HCT116 (cell line): ENCODE results near the gene CCDC74B. TPM values are rescaled to one million over a fixed set of nuclear protein-coding genes. Genes with fewer than 3 reads are reported as not detected.
"Not testable (repeated sequence)": the region's sequence is repeated elsewhere in the genome, so short reads cannot be mapped to it uniquely, and the experiment has no call there.

Experiments
- ATAC-seq: fragments of 200-7000 bp; cut with Tn5 transposase; 2 replicates; pipeline ENCODE4 v1.9.1; 2020; ENCODE audit warnings: mild to moderate bottlenecking, moderate library complexity
- BruUV-seq: library from RNA; stranded (reverse); fragments of 400-500 nt; replicated peaks from 2 replicates; lab custom pipeline; 2021; lab: Mats Ljungman, UMichigan
- CTCF ChIA-PET: fragments of 300-600 bp; sonication (Branson Sonifier 250); formaldehyde crosslinking; loops from one replicate; lab custom pipeline; 2021; ENCODE audit warnings: antibody characterized with exemption; lab: Charles Lee
- POLR2A ChIA-PET: fragments of 300-600, 350-600 bp; sonication (Branson Sonifier 250); formaldehyde crosslinking; loops from one replicate; lab custom pipeline; 2021; ENCODE audit warnings: antibody characterized with exemption; lab: Charles Lee
- RAD21 ChIA-PET, 2 experiments: fragments of 300-600 bp; sonication (Branson Sonifier 250); formaldehyde crosslinking; loops; one replicate each; lab custom pipeline; 2023; ENCODE audit warnings: low total read pairs in 2 of 2; ENCODE audit not compliant: uncharacterized antibody in 2 of 2, unreplicated experiment in 2 of 2, low non-redundant PET in 1 of 2; lab: Charles Lee
- DNase-seq: peaks from one replicate; pipeline ENCODE4 v3.0.0-alpha.2; 2010; ENCODE audit warnings: low read depth, low spot score
- H2AFZ ChIP-seq: fragments of 200-600 bp; shearing (Covaris generic), sonication (generic); 2 replicates; pipeline ENCODE4 v1.6.1; 2017; ENCODE audit warnings: low read depth, mixed run types, mixed read lengths, antibody characterized with exemption, low read length; ENCODE audit not compliant: poor library complexity, severe bottlenecking
- H3K27ac ChIP-seq: 2 replicates; pipeline ENCODE4 v1.5.1; 2012; ENCODE audit warnings: low read depth, low read length
- H3K27me3 ChIP-seq: fragments of 200-600 bp; sonication (generic); 2 replicates; pipeline ENCODE4 v1.6.1; 2016; ENCODE audit warnings: mixed run types, low read length, mixed read lengths; ENCODE audit not compliant: insufficient read depth
- H3K36me3 ChIP-seq, 2 experiments: fragments of 200-500 bp in 1 of 2; fragments of 200-600 bp in 1 of 2; sonication (Bioruptor generic) in 1 of 2; sonication (generic) in 1 of 2; 2 replicates each; pipeline versions ENCODE4 v1.5.1 to v1.6.1; 2014 to 2016; ENCODE audit warnings: low read length in 2 of 2, inconsistent platforms in 1 of 2, mixed read lengths in 1 of 2, mixed run types in 1 of 2; ENCODE audit not compliant: insufficient read depth in 2 of 2, control insufficient read depth in 1 of 2
- H3K4me1 ChIP-seq, 2 experiments: fragments of 200-600 bp in 1 of 2; sonication (generic) in 1 of 2; 2 replicates each; pipeline versions ENCODE4 v1.5.1 to v1.6.1; 2012 to 2017; ENCODE audit warnings: low read length in 2 of 2, inconsistent platforms in 1 of 2, mild to moderate bottlenecking in 1 of 2, mixed read lengths in 1 of 2, mixed run types in 1 of 2, moderate library complexity in 1 of 2; ENCODE audit not compliant: insufficient read depth in 2 of 2, control insufficient read depth in 1 of 2
- H3K4me2 ChIP-seq: fragments of 200-600 bp; sonication (generic); 2 replicates; pipeline ENCODE4 v1.6.1; 2017; ENCODE audit warnings: mixed run types, low read length, mixed read lengths
- H3K4me3 ChIP-seq, 2 experiments: fragments of 200-600 bp in 1 of 2; sonication (generic) in 1 of 2; replicated peaks in 1 of 2; 2 replicates each; pipeline ENCODE4 v1.5.1; 2011 to 2016; ENCODE audit warnings: low read length in 2 of 2, control low read depth in 1 of 2, low read depth in 1 of 2, mild to moderate bottlenecking in 1 of 2, mixed read lengths in 1 of 2, mixed run types in 1 of 2
- H3K79me2 ChIP-seq: fragments of 200-600 bp; sonication (generic); 2 replicates; pipeline ENCODE4 v1.6.1; 2017; ENCODE audit warnings: mild to moderate bottlenecking, mixed run types, low read length, moderate library complexity, mixed read lengths; ENCODE audit not compliant: insufficient read depth
- H3K9ac ChIP-seq: fragments of 200-600 bp; sonication (generic); 2 replicates; pipeline ENCODE4 v1.6.1; 2016; ENCODE audit warnings: low read length, mixed read lengths
- H3K9me2 ChIP-seq: fragments of 200-600 bp; sonication (generic), shearing (Covaris generic); 2 replicates; pipeline ENCODE4 v1.6.1; 2017; ENCODE audit warnings: mixed run types, mild to moderate bottlenecking, moderate library complexity; ENCODE audit not compliant: insufficient read depth
- H3K9me3 ChIP-seq, 2 experiments: fragments of 200-500 bp in 1 of 2; fragments of 200-600 bp in 1 of 2; sonication (Bioruptor generic) in 1 of 2; sonication (generic) in 1 of 2; 2 replicates each; pipeline ENCODE4 v1.6.1; 2014 to 2017; ENCODE audit warnings: low read length in 2 of 2, mixed read lengths in 2 of 2, inconsistent platforms in 1 of 2, low read depth in 1 of 2, mild to moderate bottlenecking in 1 of 2, mixed run types in 1 of 2, moderate library complexity in 1 of 2; ENCODE audit not compliant: control insufficient read depth in 1 of 2, insufficient read depth in 1 of 2
- H4K20me1 ChIP-seq: fragments of 200-600 bp; sonication (generic), shearing (Covaris generic); 2 replicates; pipeline ENCODE4 v1.6.1; 2017; ENCODE audit warnings: mixed run types, mild to moderate bottlenecking, moderate library complexity; ENCODE audit not compliant: insufficient read depth
- ELF1 ChIP-seq: IDR thresholded peaks from 2 replicates; pipeline ENCODE4 v1.6.1; 2012; ENCODE audit warnings: low read depth, borderline replicate concordance
- EZH2phosphoT487 ChIP-seq: fragments of 200-600 bp; IDR thresholded peaks from 2 replicates; pipeline ENCODE4 v1.6.1; 2018; ENCODE audit warnings: antibody characterized with exemption, borderline replicate concordance
- FOSL1 ChIP-seq: IDR thresholded peaks from 2 replicates; pipeline ENCODE4 v1.6.1; 2012; ENCODE audit warnings: low read depth
- JUND ChIP-seq: IDR thresholded peaks from 2 replicates; pipeline ENCODE4 v1.6.1; 2012
- SRF ChIP-seq: IDR thresholded peaks from 2 replicates; pipeline ENCODE4 v1.6.1; 2012; ENCODE audit warnings: low read depth
- TCF7L2 ChIP-seq: IDR thresholded peaks from 2 replicates; pipeline ENCODE4 v1.7.0; 2011; ENCODE audit warnings: borderline replicate concordance, inconsistent platforms; ENCODE audit not compliant: insufficient read depth, insufficient read length; ENCODE audit errors: extremely low read depth
- YY1 ChIP-seq: IDR thresholded peaks from 2 replicates; pipeline ENCODE4 v1.6.1; 2011; ENCODE audit warnings: low read length, low read depth, moderate library complexity, mild to moderate bottlenecking; ENCODE audit not compliant: insufficient replicate concordance; ENCODE audit errors: extremely low read depth
- ZFX ChIP-seq: fragments of 450-650 bp; IDR thresholded peaks from 2 replicates; pipeline ENCODE4 v1.6.1; 2017
- ZNF274 ChIP-seq: fragments of 200-500 bp; sonication (Bioruptor generic); IDR thresholded peaks from 2 replicates; pipeline ENCODE4 v1.6.1; 2014; ENCODE audit warnings: mild to moderate bottlenecking, low read depth, low read length, inconsistent platforms
- intact Hi-C: fragments of 100-400 bp; cut with micrococcal nuclease; formaldehyde crosslinking; loops from 2 replicates; pipeline ENCODE4 v1.10.0; 2022
- total RNA-seq: library from RNA; stranded (reverse); gene quantifications from one replicate; pipeline ENCODE4 v1.2.1, GENCODE V29; 2021; ENCODE audit not compliant: unreplicated experiment
- TF ChIP-seq, protein P1 (sequence below), 3 experiments: fragments of 200-600 bp in 1 of 3; sonication (generic) in 1 of 3; IDR thresholded peaks in 2 of 3; conservative IDR thresholded peaks in 1 of 3; 2 replicates each; pipeline ENCODE4 v1.5.1; 2012 to 2017; ENCODE audit warnings: low read depth in 2 of 3, low read length in 2 of 3, antibody characterized with exemption in 1 of 3, borderline replicate concordance in 1 of 3, control low read depth in 1 of 3, mild to moderate bottlenecking in 1 of 3, mixed read lengths in 1 of 3, mixed run types in 1 of 3, moderate library complexity in 1 of 3; ENCODE audit not compliant: insufficient read depth in 1 of 3
- TF ChIP-seq, protein P2 (sequence below): IDR thresholded peaks from 2 replicates; pipeline ENCODE4 v1.6.1; 2012

CCDC74B gene
- total RNA-seq, 1 experiment from 2014 or later = 3.2 TPM

DNA sequence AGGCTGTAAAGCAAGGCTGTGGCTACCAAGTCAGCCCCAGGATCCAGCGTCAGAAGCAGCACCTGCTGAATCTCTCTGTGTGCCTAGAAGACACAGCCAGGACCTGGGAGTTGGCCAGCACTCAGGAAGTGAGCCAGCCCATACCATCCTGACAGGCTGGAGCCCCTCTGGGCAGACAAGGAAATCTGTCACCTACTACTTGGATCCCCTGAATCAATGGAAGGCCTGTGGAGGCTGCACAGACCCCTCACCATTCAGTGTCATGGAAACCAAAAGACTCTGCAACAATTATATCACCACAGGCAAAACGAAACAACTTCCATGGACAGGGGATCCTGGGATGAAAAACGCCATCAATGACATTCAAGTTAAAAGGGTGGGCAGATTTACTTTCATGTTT, 21.7 kb upstream of the CCDC74B start:
- POLR2A ChIA-PET, H3K79me2 ChIP-seq, H3K9ac ChIP-seq, H3K4me2 ChIP-seq, DNase-seq, RAD21 ChIA-PET, intact Hi-C loops, ATAC-seq, H2AFZ ChIP-seq, H3K27ac ChIP-seq, H3K27me3 ChIP-seq, H3K9me3 ChIP-seq, H3K9me2 ChIP-seq, H3K4me1 ChIP-seq, H3K4me3 ChIP-seq, CTCF ChIA-PET, H4K20me1 ChIP-seq: not testable (repeated sequence)
- peaks cover 17 to 23% of the 10 kb centered on the region in 2 experiments; a peak in 2 of 4 replicates for H3K36me3 ChIP-seq
- BruUV-seq = TSS peak; percentile 4

DNA sequence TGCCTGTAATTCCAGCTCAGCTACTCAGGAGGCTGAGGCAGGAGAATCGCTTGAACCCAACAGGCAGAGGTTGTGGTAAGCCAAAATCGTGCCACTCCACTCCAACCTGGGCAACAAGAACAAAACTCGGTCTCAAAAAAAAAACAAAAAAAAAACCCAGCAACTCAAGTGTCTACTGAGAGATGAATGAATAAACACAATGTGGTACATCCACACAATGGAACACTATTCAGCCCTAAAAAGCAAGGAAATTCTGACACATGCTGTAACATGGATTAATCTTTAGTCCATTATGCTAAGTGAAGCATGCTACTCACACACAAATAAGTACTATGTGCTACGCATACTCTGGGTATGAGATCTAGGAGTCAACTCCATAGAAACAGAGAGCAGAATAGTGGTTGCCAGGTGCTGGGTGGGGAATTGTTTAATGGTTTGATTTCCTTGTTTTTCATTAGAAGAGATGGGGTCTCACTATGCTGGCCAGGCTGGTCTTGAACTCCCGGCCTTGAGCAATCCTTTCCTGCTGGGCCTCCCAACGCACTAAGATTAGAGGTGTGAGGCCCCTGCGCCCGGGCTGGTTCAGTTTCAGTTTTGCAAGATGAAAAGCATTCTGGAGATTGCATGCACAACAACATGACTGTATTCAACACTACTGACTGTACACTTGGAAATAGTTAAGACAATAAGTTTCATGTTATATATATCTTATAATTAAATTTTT, 20.5 kb upstream of the CCDC74B start:
- no peaks in the 10 kb centered on the region for H3K27me3 ChIP-seq
- RAD21 ChIA-PET = no interaction called here
- no peak for ATAC-seq
- H3K9ac ChIP-seq = no peak overlapping the region
- CTCF ChIA-PET = no interaction called here
- H3K4me1 ChIP-seq = no peaks in the 10 kb centered on the region
- no peak overlapping the region for H3K4me3 ChIP-seq
- DNase-seq = no peak
- H3K9me3 ChIP-seq = no peaks in the 10 kb centered on the region
- H4K20me1 ChIP-seq = no peaks in the 10 kb centered on the region
- peaks cover 1% of the 10 kb centered on the region; the same call in 1 of the 2 replicates for H3K79me2 ChIP-seq
- H3K9me2 ChIP-seq = no peaks in the 10 kb centered on the region
- no peak overlapping the region for H3K27ac ChIP-seq
- no TSS peak for BruUV-seq
- H2AFZ ChIP-seq = no peak overlapping the region
- H3K36me3 ChIP-seq = peaks cover 16 to 23% of the 10 kb centered on the region in 2 experiments; a peak in 2 of 4 replicates
- POLR2A ChIA-PET = no interaction called here
- TF ChIP-seq JUND = no peak
- no peak for TF ChIP-seq ZNF274
- no peak for TF ChIP-seq ELF1
- no peak for TF ChIP-seq SRF
- TF ChIP-seq EZH2phosphoT487 = no peak
- no peak for TF ChIP-seq TCF7L2
- no peak for TF ChIP-seq ZFX
- TF ChIP-seq, protein P1, sequence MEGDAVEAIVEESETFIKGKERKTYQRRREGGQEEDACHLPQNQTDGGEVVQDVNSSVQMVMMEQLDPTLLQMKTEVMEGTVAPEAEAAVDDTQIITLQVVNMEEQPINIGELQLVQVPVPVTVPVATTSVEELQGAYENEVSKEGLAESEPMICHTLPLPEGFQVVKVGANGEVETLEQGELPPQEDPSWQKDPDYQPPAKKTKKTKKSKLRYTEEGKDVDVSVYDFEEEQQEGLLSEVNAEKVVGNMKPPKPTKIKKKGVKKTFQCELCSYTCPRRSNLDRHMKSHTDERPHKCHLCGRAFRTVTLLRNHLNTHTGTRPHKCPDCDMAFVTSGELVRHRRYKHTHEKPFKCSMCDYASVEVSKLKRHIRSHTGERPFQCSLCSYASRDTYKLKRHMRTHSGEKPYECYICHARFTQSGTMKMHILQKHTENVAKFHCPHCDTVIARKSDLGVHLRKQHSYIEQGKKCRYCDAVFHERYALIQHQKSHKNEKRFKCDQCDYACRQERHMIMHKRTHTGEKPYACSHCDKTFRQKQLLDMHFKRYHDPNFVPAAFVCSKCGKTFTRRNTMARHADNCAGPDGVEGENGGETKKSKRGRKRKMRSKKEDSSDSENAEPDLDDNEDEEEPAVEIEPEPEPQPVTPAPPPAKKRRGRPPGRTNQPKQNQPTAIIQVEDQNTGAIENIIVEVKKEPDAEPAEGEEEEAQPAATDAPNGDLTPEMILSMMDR (IDR thresholded peaks at IDR 0.05 in 2 of 3, conservative IDR thresholded peaks at IDR 0.05 in 1 of 3; ENCODE audit: borderline replicate concordance in 1 of 3, insufficient read depth in 1 of 3, low read depth in 2 of 3, low read length in 2 of 3) = no peak
- TF ChIP-seq, protein P2, sequence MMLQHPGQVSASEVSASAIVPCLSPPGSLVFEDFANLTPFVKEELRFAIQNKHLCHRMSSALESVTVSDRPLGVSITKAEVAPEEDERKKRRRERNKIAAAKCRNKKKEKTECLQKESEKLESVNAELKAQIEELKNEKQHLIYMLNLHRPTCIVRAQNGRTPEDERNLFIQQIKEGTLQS = no peak
- TF ChIP-seq YY1 = no peak
- no peak for TF ChIP-seq FOSL1
- H3K4me2 ChIP-seq = no peak overlapping the region
- intact Hi-C loops = no loop called here
